Activated naive CD4-positive, alpha-beta T cell (primary cell): ENCODE measurements around the gene LDB3.
"Not testable (repeated sequence)": the region's sequence is repeated elsewhere in the genome, so short reads cannot be mapped to it uniquely, and the experiment has no call there.

ENCODE experiments used
- DNase-seq, 4 experiments: peaks; one replicate each; lab custom pipeline; 2025; lab: John Stamatoyannopoulos, UW

LDB3 gene, protein sequence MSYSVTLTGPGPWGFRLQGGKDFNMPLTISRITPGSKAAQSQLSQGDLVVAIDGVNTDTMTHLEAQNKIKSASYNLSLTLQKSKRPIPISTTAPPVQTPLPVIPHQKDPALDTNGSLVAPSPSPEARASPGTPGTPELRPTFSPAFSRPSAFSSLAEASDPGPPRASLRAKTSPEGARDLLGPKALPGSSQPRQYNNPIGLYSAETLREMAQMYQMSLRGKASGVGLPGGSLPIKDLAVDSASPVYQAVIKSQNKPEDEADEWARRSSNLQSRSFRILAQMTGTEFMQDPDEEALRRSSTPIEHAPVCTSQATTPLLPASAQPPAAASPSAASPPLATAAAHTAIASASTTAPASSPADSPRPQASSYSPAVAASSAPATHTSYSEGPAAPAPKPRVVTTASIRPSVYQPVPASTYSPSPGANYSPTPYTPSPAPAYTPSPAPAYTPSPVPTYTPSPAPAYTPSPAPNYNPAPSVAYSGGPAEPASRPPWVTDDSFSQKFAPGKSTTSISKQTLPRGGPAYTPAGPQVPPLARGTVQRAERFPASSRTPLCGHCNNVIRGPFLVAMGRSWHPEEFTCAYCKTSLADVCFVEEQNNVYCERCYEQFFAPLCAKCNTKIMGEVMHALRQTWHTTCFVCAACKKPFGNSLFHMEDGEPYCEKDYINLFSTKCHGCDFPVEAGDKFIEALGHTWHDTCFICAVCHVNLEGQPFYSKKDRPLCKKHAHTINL

GRCh38 chr10:86668297-86669165 is at the start of gene LDB3:
TSS of gene LDB3 (plus strand) at chr10:86668511. CDS start at chr10:86668692, 181 bp downstream.
- no peak for DNase-seq

- DNase-seq, result no peak
Measured at GRCh38 chr10:86628311-86628710, 40.0 kb upstream of the LDB3 start.

DNA sequence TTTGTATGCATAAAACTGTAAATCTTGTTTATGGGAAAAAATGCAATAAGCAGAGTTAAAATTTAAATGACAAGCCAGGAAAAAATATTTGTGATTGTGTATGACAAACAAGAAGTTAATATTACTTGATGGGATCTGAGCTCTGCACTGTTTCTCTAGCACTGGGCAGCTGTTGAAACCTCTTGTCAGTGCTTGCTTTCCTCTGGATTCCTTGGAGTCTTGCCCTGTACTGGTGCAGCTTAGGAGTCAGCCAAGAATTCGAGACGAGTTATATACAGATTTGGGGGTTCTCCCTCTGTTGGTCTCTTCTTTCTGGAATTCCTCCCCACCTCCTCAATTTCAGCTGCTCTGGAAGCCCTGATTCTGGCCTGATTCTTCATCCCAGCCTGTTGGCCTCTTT is 38.2 kb upstream of the LDB3 start:
- DNase-seq, result no peak

GRCh38 chr10:86632009-86632800 is 36.1 kb upstream of the LDB3 start:
- no peak for DNase-seq

DNA sequence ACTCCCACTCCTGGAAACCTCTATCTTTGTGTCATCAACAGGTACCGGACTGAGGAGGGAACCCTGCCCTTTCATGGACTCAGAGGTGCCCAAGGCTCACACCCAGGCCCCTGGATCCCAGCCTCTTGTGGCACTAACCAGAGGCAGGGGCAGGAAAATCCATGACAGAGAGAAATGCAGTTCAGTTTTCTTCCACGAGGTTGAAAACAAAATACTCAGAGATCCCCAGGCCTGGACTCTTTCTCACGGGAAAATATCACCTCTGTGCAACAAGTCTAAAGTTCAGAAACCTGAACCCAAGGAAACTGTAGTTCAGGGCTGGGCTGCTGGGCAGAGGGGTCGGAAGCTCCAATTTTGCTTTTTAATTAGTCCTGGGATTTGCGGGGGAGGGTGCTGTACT is 35.4 kb upstream of the LDB3 start:
- no peak for DNase-seq

DNA sequence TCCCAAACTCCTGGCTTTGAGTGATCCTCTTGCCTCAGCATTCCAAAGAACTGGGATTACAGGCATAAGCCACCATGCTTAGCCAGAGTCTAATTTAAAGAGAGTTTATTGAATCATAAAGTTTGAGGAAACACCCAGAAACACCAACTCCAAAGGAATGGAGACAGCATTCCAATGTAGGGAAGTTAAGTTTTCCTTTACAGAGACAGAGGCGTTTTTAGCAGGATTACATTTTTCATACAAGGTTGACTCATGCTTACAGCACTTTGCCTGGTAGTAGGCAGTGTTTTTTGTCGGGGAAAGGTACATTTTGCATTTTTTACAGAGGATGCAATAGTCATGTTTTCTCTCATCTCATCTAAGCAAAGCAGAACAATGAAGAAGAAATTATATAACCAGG is 32.9 kb upstream of the LDB3 start:
- DNase-seq, result no peak

DNA sequence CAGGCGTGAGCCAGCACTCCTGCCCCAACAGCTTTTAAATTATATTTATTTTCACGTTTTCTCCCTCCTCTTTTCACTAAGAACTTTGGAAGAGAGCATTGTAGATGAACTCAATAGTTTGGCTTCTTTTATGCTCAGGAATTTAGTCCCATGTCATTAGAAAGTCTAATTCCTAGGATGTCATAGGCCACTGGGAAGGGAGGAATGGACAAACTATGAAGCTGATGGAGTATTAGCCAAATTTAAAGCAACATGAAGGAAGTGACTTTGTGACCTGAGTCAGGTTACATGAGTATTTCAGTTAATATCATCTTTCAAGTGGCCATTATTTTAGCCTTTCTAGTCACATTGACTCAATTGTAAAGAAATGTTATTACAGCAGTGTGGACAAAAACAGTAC is 32.0 kb upstream of the LDB3 start:
- no peak for DNase-seq

GRCh38 chr10:86642021-86642420 is 26.3 kb upstream of the LDB3 start:
- no peak for DNase-seq

GRCh38 chr10:86642499-86642898 is 25.8 kb upstream of the LDB3 start:
- no peak for DNase-seq

- DNase-seq, result no peak
Measured at GRCh38 chr10:86644152-86644793, 24.0 kb upstream of the LDB3 start.

DNA sequence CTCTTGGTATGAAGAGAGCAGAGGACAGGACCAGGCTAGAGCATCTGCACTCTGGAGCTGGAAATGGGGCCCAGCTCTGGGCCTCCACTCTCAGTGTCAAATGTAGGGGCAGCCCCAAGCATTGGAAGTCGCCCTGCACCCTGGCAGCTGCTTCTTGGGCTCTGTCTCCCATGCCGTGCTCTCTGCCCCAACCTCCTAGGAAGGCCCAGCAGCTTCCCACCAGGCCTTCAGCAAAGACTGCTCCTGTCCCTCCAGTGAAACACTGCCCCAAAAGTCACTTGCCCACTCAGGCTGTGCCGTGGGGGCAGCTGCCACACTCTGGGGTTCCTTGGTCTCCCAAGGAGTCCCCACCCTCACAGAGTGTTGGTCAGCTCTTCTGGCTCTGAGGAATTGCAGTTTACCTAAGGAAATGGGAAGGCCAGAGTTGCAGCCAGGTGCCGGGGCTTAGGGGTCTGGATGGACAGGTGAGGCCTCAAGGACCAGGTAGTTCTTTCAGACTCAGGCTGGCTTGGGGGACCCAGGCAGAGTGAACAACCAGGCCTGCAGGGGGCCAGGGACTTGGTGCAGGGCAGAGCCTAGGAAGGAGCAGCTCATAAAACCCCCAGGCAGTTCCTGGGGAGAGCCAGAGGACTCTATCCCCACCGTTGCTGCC is 23.4 kb upstream of the LDB3 start:
- no peak for DNase-seq

DNA sequence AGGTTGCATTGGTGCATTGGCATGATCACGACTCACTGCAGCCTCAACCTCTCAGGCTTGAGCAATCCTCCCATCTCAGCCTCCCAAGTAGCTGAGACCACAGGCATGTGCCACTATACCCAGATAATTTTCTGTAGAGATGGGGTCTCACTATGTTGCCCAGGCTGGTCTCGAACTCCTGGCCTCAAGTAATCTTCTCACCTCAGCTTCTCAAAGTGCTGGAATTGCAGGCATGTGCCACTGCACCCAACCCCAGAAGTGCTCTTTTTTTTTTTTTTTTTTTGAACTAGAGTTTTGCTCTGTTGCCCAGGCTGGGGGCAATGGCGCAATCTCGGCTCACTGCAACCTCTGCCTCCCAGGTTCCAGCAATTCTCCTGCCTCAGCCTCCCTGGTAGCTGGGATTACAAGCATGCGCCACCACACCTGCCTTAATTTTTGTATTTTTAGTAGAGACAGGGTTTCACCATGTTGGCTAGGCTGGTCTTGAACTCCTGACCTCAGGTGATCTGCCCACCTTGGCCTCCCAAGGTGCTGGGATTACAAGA is 22.6 kb upstream of the LDB3 start:
- not testable (repeated sequence) for DNase-seq

DNA sequence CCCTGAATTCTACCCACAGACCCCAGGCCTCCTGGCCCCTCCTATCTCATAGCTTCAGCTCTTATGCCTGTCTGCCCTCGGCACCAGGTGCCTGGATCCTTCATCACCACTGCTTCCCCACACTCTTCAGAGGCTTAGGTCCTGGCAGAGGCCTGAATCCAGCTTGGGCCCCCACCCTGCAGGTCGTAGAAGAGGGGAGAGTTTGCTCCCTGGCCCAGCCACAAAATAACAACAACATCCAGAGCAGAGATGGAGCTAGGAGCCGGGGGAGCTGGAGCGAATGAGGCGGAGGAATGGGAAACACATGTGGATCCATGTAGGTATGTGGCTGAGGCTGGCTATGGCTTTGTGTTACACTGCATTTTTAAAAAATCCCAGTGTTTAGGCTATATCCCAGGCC is 21.8 kb upstream of the LDB3 start:
- DNase-seq, result no peak

GRCh38 chr10:86646933-86647332 is 21.4 kb upstream of the LDB3 start:
- no peak for DNase-seq

DNA sequence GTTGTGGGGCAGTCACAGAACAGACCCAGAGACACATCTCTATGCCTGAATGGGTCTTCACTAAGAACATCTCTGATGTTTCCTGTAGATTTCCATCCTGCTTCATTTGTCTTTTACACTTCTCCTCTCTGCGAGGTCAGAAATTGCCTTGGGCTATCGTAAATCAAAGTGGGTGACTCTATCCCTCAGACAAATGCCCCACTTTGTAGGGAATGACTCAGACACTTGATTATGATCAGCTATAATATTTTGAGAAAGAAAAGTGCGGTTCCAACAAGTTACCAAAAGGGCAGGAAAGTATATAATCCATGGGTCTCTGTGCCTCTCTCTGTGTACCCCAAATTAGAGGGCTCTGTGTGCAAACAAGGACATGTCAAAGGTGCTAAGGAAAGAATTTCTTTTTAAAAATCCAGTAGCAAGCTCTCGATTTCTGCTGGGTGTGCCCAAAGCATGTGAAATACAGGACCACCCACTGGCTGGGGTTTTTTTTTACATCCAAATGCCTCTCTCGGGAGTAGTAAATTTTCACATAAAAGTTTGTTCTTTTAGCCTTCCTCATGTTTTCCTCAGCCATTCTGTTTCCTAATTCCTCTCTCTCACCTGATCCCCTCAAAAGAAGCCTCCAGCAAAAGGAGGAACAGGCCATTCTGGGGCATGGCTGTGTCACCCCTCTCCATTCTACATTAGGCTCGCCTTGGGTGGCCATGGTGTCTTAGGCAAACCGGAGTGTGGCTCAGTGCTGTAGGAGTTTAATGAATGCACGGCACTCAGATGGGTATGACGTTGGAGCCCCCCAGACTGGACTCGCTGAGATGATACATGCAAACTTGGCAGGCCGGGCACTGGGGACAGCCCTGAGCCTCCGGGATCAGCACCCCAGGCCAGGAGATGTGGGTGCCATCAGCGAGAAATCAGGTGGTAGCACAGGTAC is 20.3 kb upstream of the LDB3 start:
- no peak for DNase-seq

- DNase-seq, result no peak
Measured at GRCh38 chr10:86648704-86649427, 19.4 kb upstream of the LDB3 start.

- no peak for DNase-seq
Measured at GRCh38 chr10:86649471-86650150, 18.7 kb upstream of the LDB3 start.

GRCh38 chr10:86650151-86650550 is 18.2 kb upstream of the LDB3 start:
- DNase-seq, result no peak
